Stimulated activated CD4-positive, alpha-beta T cell treated with anti-CD3 and anti-CD28 coated beads, Interleukin-15, amount 100 ng/mL, for 48 hours (primary cell): ENCODE data around the gene NAV3.
"Not testable (repeated sequence)": the region's sequence is repeated elsewhere in the genome, so short reads cannot be mapped to it uniquely, and the experiment has no call there.

Experiments
- DNase-seq, 2 donors: peaks; one replicate each; pipeline ENCODE4 v3.0.0-alpha.2; 2020; ENCODE audit warnings: low read depth in 2 of 2

Gene NAV3

GRCh38 chr12:78038541-78038940 lies 207.8 kb downstream of the NAV3 start:
- DNase-seq = no peak

- DNase-seq = no peak
Observed at GRCh38 chr12:78038986-78039385, 208.3 kb downstream of the NAV3 start.

- no peak for DNase-seq
Observed at GRCh38 chr12:78040111-78040510, 209.4 kb downstream of the NAV3 start.

GRCh38 chr12:78050790-78051189 lies 220.1 kb downstream of the NAV3 start:
- no peak for DNase-seq

GRCh38 chr12:78055545-78055944 lies 224.9 kb downstream of the NAV3 start:
- no peak for DNase-seq

- DNase-seq = no peak
Observed at GRCh38 chr12:78057075-78057474, 226.4 kb downstream of the NAV3 start.

GRCh38 chr12:78060186-78060585 lies 229.5 kb downstream of the NAV3 start:
- no peak for DNase-seq

GRCh38 chr12:78062786-78063185 lies 232.1 kb downstream of the NAV3 start:
- no peak for DNase-seq

GRCh38 chr12:78081590-78082314 lies 251.1 kb downstream of the NAV3 start:
- DNase-seq = no peak

GRCh38 chr12:78085542-78086182 lies 255.0 kb downstream of the NAV3 start:
- no peak for DNase-seq

GRCh38 chr12:78086553-78087362 lies 256.1 kb downstream of the NAV3 start:
- no peak for DNase-seq

- no peak for DNase-seq
Observed at GRCh38 chr12:78087363-78087675, 256.6 kb downstream of the NAV3 start.

- no peak for DNase-seq
Observed at GRCh38 chr12:78088391-78088832, 257.7 kb downstream of the NAV3 start.

GRCh38 chr12:78090266-78090665 lies 259.6 kb downstream of the NAV3 start:
- DNase-seq = no peak

- no peak for DNase-seq
Observed at GRCh38 chr12:78095623-78096022, 264.9 kb downstream of the NAV3 start.

GRCh38 chr12:78096909-78097597 lies 266.4 kb downstream of the NAV3 start:
- no peak for DNase-seq

GRCh38 chr12:78099806-78100205 lies 269.1 kb downstream of the NAV3 start:
- DNase-seq = no peak

GRCh38 chr12:78101113-78101876 lies 270.6 kb downstream of the NAV3 start:
- no peak for DNase-seq

GRCh38 chr12:78101946-78102635 lies 271.4 kb downstream of the NAV3 start:
- no peak for DNase-seq

GRCh38 chr12:78102801-78103200 lies 272.1 kb downstream of the NAV3 start:
- DNase-seq = not testable (repeated sequence)

- no peak for DNase-seq
Observed at GRCh38 chr12:78115889-78116288, 285.2 kb downstream of the NAV3 start.
